HG02870 (cell line): ENCODE results near the gene GFOD1.
"Not testable (repeated sequence)": the region's sequence is repeated elsewhere in the genome, so short reads cannot be mapped to it uniquely, and the experiment has no call there.

ENCODE experiments used
- ATAC-seq: cut with Tn5 transposase; IDR thresholded peaks from one replicate; pipeline ENCODE4 v1.9.1; 2021; ENCODE audit warnings: mild to moderate bottlenecking, moderate library complexity; ENCODE audit not compliant: unreplicated experiment

GFOD1 gene

DNA sequence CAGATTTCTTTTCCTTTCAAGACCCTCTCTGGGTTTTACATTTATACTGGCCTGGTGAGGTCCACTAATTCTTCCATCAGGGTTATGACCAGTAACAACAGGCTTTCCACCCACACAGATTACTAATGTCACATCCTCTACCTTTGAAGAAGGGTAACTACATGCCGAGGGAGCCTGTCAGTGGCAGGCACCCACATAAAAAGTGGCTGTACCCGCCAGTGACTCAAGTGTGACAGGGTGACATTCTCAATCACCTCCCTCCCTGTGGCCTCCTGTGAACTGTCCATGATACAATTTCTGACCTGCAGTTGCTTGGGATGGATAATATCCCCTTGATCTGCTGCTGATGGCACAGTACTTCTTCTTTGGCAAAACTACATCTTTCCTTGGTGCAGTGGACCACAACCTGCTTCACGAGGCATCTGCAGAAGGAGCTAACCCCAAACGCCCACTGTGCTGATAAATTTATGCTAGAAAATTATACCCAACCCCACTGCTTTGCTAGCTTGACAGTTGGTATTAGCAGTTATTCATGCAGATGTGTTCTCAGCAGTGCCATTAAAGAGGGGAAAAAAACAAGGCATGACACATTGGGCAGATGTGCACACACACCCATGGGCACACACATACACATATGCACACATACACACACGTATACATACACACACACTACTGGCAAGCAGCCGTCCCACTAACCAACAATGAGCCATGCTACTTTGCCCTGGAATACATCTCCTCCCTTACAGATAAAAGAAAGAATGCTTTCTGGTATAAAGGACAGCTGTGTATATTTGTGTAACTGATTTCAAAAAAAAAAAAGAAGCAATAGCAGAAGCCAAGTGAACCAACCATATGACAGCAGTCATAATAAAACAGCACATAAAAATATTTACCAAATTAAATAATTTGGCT is 20.8 kb downstream of the GFOD1 start:
- no peak for ATAC-seq

DNA sequence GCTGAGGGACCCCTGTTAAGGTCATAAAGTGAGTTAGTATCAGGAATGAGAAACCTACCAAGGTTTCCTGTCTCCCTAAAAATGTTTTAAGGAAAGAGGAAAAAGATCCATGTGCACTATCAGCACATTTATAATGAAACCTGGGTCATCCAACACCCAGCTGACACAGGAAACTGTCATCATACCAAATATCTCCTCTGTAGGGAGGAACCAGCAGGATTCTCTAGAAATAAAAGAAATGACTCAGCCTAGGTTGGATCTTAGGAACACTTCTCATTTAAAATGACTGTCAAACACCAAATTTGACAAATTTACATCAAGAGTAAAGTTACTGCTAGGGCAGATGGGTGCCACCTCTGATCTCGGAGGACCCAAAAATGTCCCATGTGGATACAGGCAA is 21.7 kb downstream of the GFOD1 start:
- no peak for ATAC-seq

DNA sequence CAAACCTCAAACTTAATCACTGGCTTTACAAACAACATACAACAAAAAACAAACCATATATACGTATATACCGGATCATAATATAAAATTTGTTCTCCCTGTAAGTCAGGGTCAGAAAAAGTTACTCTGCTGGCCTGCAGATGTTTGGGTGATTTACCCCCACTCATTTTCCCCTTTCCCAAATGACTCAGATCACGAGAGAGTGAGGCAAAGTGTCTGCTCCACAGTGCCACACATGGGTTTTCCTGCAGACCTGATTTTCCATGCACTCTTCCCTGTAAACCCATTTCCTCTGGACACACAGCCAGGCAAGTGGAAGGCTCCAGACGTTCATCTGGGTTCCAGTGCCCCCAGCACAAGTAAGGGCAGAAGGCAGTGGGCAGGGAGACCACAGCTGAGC is 23.5 kb downstream of the GFOD1 start:
- no peak for ATAC-seq

DNA sequence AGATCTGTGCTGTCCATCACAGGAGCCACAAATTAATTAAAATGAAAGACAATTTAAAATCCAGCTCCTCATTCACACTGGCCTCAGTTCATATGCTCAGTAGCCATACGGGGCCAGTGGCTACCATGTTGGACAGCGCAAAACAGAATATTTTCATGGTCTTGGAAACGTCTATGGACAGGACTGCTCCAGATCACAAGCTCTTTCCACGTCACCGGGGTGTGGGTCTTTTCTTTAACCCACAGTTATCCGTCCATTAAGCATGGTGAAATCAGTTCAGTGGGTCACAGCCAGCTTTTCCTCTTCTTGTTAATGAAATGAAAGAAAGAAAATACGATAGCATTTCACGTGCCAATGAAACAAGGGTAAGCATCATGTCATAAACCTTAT is 24.1 kb downstream of the GFOD1 start:
- no peak for ATAC-seq

DNA sequence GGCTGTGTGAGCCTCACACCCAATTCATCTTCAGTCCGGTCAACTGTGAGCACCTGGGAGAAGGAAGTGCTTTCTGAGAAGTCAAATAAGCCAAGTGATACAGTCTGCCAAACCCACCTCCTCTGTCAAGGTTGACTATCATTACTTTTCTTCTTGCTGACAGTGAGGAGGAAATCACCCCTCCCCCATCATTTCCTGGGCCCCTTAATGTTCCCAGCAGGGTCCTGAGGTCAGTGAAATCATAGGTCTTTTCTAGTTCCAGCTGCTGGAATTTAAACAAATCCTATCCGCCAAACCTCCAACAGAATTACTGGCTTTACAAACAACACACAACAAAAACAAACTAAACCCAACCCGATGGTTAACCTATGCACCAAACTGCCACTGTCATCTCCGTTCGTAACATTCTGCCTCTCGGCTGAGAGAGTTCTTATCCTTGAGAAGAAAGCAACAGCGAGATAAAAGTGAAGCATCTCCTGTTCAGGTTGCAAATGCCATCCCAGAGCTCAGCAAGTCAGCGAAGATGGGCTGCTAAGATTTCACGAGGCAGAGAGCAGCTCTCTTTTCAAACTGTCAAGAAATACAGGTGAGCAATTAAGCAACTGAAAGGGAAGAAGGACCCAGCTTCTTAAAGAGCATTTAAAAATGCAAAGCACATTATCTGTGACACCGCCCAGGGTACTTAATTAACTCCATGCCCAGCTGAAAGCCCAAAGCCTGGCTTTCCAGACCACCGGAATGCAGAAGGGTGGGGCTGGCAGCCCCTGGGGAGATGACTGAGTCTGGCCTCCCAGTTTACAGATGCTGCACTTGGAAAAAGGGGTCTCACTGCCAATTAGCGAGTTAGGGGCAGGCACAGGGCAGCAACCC is 24.7 kb downstream of the GFOD1 start:
- no peak for ATAC-seq

DNA sequence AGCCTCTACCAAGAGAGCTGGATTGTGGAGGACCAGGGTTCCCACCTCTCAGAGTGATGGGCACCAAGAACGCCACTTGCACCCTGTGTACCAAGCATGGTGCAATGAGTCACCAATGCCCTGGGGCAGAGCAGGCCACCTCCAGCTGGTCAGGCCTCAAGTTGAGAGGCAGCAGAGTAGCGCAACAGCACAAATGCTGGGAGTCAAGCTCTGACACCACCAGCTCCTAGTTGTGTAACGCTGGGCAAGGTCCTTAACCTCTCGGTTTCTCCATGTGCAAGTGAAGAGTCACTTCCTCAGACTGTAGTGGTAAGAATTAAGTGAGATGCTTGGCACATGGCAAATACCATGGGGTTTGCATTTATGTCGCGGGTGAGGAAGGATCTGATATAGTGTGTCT is 25.6 kb downstream of the GFOD1 start:
- ATAC-seq, result no peak

DNA sequence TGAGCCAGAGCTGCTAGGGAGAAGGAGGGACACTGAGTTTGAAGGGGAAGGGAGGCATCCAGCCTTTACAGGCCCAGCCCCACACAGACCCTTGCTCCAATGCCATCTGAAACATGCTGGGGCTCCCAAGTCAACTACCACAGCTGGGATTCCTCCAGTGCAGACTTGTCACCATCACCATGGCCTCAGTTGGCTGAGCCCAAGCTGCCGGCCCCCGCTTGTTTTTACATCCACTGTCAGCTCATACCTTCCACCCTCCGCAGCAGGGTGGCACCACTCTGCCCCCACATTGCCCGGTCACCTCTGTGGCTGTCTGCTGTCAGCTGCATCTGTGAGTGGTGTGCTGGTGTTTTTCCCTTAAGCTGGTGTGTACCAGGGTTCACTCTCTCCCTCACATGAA is 26.1 kb downstream of the GFOD1 start:
- no peak for ATAC-seq

DNA sequence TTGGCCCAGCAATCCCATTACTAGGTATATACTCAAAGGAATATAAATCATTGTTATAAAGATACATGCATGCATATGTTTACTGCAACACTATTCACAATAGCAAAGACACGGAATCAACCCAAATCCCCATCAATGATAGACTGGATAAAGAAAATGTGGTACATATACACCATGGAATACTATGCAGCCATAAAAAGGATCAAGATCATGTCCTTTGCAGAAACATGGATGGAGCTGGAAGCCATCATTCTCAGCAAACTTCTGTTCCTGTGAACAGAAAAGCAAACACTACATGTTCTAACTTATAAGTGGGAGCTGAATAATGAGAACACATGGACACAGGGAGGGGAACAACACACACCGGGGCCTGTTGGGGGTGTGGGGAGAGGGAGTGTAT is 27.1 kb downstream of the GFOD1 start:
- ATAC-seq, result not testable (repeated sequence)

DNA sequence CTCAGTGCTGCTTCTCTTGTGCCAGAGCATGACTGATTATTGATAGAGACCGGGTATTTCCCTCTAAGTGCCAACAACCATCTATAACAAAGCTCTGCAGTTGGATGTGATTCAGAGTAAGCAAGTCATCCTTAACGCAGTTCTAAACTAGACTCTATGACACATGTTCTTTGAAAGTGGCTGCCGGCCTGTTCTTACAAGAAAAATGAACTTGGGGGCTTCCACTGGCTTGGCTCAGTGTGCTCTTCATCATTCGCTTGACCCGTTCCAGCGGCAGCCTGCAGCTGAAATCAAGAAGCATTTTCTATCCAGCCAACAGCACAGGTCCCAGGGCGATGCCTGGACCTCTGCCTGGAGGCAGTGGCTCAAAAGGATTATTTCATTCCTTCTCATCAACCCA is 29.8 kb downstream of the GFOD1 start:
- ATAC-seq, result no peak

DNA sequence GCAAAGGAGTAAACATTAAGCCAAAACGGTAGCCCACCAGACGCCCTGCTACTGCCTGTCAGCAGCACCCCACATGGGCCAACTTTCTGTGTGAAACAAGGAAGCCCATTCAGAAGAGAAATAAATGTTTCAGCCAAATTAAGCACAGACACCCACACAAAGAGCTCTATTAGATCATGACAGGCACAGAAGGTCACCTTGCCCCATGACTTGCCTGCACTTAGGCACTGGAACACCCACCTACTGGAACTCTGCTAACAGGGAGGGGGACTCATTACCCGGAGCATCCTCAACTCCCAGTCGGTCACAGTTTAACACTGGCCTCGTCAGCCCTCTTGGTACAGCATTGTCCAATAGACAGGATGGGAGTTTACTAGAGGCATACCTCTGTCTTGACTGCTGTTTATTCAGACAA is 31.8 kb downstream of the GFOD1 start:
- ATAC-seq, result no peak

DNA sequence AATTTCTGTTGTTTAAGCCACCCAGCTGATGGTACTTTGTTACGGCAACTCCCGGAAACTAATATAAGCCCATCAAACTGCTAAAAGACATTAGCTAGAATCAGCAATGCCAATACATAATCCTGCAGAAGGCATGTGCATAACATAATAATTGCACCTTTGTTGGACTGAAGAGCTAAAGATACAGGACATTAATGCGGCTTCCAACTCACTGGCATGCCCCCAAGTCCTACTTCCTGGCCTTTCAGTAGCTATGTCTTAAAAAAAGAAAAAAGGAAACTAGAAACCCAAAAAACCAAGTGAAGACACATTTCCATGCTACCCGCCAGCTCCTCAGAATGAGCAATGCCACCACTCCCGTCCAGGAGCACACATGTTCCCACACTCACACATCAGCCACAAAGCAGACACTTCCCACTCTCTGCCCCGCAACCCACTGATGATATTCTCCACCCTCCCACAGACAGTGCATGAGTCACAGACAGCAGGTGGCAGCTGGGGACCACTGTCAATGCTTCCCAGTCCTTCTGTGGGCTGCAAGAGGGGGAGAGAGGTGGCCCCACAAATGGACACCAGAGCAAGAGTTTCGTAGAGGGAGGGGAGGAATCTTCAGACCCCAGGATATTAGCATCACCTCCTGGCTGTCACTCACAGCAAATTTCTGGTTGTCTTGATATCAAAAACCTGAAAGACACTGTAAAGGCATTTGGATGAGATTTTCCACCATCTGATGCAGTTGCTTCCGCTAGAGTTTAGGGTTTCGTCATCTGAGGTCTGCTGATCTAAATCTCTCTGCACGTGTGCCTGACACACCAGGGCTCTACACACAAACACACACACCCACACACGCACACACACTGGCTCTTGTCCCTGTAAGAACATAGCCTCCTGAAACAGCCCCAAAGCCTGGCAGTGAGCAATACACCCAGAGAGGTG is 32.8 kb downstream of the GFOD1 start:
- no peak for ATAC-seq

DNA sequence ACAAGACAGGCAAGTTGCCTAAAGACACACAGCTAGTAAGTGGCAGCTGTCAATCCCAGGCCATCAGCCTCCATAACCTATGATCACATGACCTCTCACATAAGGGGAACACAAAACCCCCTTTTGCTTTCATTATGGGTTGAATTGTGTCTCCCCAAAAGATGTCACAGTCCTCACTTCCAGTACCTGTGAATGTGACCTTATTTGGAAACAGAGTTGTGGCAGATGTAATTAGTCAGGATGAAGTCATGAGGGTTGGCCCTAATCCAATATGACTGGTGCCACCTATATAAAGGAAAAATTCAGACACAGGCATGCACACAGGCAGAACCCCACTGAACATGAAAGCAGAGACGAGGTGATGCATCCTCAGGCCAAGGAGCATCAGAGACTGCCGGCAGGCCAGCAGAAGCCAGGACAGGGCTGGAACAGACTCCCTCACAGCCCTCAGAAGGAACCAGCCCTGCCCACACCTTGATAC is 33.6 kb downstream of the GFOD1 start:
- ATAC-seq, result no peak

DNA sequence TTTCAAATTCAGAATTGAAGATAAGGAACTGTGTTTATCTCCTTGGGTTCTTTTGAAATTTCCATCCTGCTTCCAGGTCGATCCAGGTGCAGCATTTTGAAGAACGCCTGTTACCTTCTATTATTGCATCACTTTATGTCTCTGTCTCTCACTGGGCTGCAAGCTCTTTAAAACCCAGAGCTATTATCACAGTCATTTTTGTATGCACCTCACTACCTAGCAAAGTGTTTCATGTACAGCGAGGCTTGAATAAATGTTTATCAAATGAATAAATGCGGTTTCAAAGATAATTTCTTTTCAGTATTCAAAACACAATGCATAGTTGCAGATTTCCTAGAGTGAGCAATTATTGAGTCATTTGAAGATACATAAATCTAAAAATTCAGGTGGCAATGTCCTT is 34.2 kb downstream of the GFOD1 start:
- no peak for ATAC-seq

DNA sequence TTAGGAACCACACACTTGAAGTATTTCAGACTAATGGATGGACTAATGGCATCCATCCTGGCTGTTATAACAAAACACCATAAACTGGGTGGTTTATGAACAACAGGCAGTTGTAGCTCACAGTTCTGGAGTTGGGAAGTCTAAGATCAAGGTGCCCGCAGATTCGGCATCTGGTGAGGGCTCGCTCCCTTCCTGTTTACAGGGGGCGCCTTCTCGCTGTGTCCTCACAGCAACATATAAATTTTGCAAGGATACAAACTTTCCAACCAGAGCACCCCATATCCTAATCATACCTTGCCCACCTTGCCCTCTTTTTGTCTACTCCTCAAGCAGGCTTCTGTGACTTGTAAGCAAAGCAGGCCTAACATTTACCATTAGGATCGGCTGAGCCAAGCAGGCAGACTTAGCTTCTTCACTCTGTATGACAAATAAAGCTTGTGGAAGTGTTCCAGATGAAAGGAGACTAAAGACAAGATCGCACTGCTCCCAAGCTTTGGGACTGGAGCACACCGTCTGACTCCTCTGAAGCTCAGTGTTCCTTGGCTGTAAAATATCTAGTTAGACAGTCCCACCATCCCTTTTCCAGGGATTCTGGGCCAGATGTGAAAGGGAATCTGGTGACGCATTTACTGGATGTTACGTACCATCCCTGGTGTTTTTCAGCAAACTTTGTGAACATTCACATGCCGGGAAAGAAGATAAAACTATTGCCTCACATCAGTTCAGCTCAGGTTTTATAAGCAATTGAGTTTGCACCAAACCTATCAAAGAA is 34.9 kb downstream of the GFOD1 start:
- ATAC-seq, result no peak

DNA sequence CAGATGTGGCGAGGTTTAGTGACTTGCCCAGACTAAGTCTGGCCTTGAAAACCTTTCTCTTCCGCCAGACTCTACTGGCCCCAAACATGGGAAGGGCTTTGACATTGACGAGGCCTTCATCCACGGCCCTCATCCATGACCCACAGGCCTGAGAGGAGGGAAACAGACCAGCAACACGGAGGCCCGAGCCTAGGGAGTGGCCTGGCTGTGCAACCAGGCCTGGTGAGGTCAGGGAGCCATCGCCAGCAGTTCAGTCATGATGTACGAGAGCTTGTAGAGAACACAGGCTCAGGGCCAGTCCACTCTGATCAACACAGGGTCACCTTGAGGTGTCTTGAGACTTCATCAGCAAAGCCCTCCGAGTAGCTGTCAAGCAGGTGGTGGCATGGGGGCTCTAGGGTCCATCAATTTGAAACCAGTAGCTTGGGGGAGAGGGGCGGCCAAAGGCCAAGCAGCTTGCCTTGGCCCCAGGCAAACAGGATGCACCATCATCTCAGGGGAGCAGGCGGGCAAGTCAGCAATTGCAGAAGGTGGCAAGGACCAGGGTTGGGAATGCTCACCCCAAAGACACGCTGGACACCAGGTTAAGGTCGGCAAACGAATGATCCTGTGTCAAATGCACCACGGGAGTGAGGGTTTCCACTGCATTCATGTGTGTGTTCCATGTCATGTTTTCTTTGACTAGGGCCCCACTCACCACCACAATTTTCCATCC is 36.1 kb downstream of the GFOD1 start:
- ATAC-seq, result no peak

DNA sequence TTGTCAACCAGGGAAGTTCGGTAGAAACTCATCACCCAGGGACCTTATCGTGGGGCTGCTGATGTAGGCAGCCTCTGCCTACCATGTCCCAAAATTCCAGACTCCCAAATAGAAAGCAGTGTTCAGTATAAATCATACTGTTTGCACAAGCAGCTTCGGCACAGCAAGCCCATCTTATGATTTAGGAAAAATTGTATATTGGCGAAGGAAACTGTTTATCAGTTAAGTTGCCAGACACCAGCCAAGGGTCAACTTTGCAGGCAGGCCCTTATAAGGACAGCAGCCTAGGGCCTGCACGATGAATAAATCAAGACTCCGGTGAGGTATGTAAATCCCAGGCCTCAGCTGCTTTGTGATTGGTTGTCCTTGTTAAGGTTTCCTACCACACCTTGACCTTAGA is 36.8 kb downstream of the GFOD1 start:
- no peak for ATAC-seq

DNA sequence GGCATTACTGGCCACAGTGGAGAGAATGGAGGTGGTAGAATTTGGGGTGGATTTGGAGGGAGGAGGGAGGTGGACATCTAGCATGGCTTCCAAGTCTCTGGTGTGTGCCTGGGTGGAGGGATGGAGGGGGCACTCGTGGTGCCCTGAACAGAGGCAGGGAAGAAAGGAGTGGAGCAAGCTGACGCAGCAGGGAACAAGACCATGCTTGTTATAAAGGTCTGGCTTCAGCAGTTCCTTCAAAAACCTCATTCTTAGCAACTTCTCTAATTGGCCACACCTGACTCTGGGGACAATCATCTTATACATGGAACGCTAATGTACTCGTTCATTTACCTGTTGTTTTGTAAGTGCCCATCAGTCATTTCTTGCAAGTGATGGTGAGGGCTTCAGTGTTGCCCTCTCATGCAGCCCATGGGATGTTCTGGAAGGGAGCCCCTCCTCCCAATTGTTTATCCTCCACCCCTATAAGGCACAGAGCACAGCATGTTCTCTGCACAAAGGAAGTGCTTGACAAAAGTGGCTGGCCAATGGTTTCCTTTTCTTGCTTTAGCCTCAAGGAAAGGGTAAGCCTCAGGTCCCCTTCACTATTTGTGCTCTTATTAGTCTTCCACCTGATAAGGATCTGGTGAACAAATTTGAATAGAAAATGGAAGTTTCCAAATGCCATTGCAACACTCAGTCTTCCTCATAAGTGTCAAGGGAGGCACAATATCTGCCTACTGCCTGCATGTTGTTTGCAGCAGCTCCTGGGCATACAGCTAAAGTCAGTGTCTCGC is 39.3 kb downstream of the GFOD1 start:
- ATAC-seq, result no peak

DNA sequence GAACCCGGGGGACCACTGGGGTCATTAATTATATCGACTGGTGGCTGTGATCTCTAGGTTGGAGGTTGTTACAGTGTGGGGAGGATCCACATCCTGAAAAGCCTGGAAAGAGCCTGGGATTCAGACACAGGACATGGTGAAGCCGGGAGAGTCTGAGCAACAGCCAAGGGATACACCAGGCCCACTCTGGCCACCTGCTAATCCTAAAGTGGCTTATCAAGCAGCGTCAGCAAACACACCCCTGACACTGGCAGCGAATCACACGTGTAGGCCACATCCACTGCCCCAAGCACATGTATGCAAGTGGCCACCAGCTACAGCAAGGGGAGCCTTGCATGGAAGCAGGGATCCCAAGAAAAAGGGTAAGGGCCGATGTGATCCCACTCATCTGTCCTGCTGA is 41.0 kb downstream of the GFOD1 start:
- no peak for ATAC-seq

DNA sequence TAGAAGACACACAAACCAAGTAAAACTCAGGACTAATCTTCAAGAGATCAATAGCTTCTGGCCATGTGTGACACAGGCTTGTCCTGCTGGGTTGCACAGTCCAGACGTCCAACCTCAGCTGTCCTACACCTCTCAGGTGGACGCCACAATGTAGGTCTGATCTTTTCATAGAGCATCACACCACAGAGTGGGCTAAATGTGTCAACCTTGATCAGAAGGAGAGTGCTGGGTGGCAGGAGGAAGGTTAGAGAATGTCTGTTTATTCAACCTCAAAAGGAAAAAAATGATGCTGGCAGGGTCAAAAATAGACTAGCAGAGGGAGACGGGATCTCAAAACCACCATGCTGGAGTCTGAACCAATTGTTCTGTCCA is 41.7 kb downstream of the GFOD1 start:
- ATAC-seq, result no peak
